Endodermal cell (in vitro differentiated cells): Measurements from ENCODE around the gene MRM2. TPM values are rescaled to one million over a fixed set of nuclear protein-coding genes. Genes with fewer than 3 reads are reported as not detected.
A peak's percentile ranks its signal among the peaks of the same experiment; 100 is the strongest.

Source experiments
- DNase-seq: peaks from one replicate; pipeline ENCODE4 v3.0.0-alpha.2; 2017
- H3K27ac ChIP-seq: 2 replicates; pipeline ENCODE4 v1.5.1; 2013; ENCODE audit warnings: mild to moderate bottlenecking, low read depth, low read length, moderate library complexity
- H3K27me3 ChIP-seq: 2 replicates; pipeline ENCODE4 v1.6.1; 2013; ENCODE audit warnings: mild to moderate bottlenecking, low read length, moderate library complexity; ENCODE audit not compliant: insufficient read depth, control insufficient read depth, poor library complexity, severe bottlenecking
- H3K36me3 ChIP-seq: 2 replicates; pipeline ENCODE4 v1.7.0; 2013; ENCODE audit warnings: mild to moderate bottlenecking, low read length, moderate library complexity; ENCODE audit not compliant: control insufficient read depth, insufficient read depth
- H3K4me1 ChIP-seq: one replicate; pipeline ENCODE4 v1.7.0; 2013; ENCODE audit warnings: low read length; ENCODE audit not compliant: control insufficient read depth, insufficient read depth
- H3K4me3 ChIP-seq: 2 replicates; pipeline ENCODE4 v1.5.1; 2013; ENCODE audit warnings: mild to moderate bottlenecking, low read length, moderate library complexity
- H3K9ac ChIP-seq: 2 replicates; pipeline ENCODE4 v1.6.1; 2013; ENCODE audit warnings: mild to moderate bottlenecking, low read length, moderate library complexity; ENCODE audit not compliant: poor library complexity, severe bottlenecking; ENCODE audit errors: extremely low read depth
- H3K9me3 ChIP-seq: 2 replicates; pipeline ENCODE4 v1.6.1; 2013; ENCODE audit warnings: mild to moderate bottlenecking, low read length, moderate library complexity; ENCODE audit not compliant: control insufficient read depth
- H3K27ac Mint-ChIP-seq: 2 replicates; pipeline ENCODE4 v1.8.0; 2020; ENCODE audit warnings: mixed read lengths
- H3K27me3 Mint-ChIP-seq: 2 replicates; pipeline ENCODE4 v1.8.0; 2021; ENCODE audit warnings: mild to moderate bottlenecking, mixed read lengths; ENCODE audit not compliant: insufficient read depth
- H3K36me3 Mint-ChIP-seq: 2 replicates; pipeline ENCODE4 v1.8.0; 2020; ENCODE audit warnings: low read depth, mixed read lengths
- H3K4me1 Mint-ChIP-seq: 2 replicates; pipeline ENCODE4 v1.8.0; 2020; ENCODE audit warnings: mixed read lengths
- H3K4me3 Mint-ChIP-seq: 2 replicates; pipeline ENCODE4 v1.8.0; 2020; ENCODE audit warnings: mild to moderate bottlenecking, moderate library complexity, mixed read lengths
- H3K9me3 Mint-ChIP-seq: 2 replicates; pipeline ENCODE4 v1.8.0; 2020; ENCODE audit warnings: mild to moderate bottlenecking, mixed read lengths
- CTCF ChIP-seq: fragments of 200-600 bp; sonication (generic); conservative IDR thresholded peaks from 2 replicates; pipeline ENCODE4 v1.5.0; 2021; ENCODE audit warnings: antibody characterized with exemption, mild to moderate bottlenecking
- WGBS, 2 experiments: methylation state at CpG; one replicate each; pipeline versions ENCODE4 v1.1.5 to v1.1.7; 2013; ENCODE audit warnings: missing lambda C conversion rate in 2 of 2, mixed read lengths in 1 of 2; ENCODE audit not compliant: insufficient coverage in 1 of 2, insufficient read length in 1 of 2; 5-methylcytosine and 5-hydroxymethylcytosine counted together
- total RNA-seq, 2 donors: library from RNA; stranded (reverse); fragmentation: NEBNext Ultra II Directional in 1 of 2; extraction: Animal tissue kit (Norgen Biotek cat#: 25700) in 1 of 2; gene quantifications; 2 replicates in 1 of 2; 3 replicates in 1 of 2; pipeline ENCODE4 v1.2.1, GENCODE V29; 2021

The MRM2 gene
- total RNA-seq, 2 donors from 2014 or later, result 38.9 TPM

- no peaks in the 10 kb centered on the region for H3K27me3 Mint-ChIP-seq
- H3K4me1 Mint-ChIP-seq, result no peaks in the 10 kb centered on the region
- no peak overlapping the region for H3K4me3 Mint-ChIP-seq
- Histone ChIP-seq H3K9me3 (no peaks in the 10 kb centered on the region), H3K27ac (no peak overlapping the region), H3K4me1 (no peaks in the 10 kb centered on the region), H3K9ac (no peak overlapping the region), H3K4me3 (no peak overlapping the region), H3K27me3 (no peaks in the 10 kb centered on the region), H3K36me3 (peaks cover 25% of the 10 kb centered on the region)
- 93 to 96% methylated on average over 10 to 16 of the region's 16 CpGs for WGBS, 2 experiments
- no peak for DNase-seq
- H3K36me3 Mint-ChIP-seq, result peaks cover 49% of the 10 kb centered on the region
- no peaks in the 10 kb centered on the region for H3K9me3 Mint-ChIP-seq
- TF ChIP-seq CTCF, result no peak
- peak overlapping the region; percentile 60 for H3K27ac Mint-ChIP-seq
Measured at GRCh38 chr7:2205036-2205780, 36.8 kb downstream of the MRM2 start.

- 94 to 96% methylated on average over 11 of the region's 11 CpGs for WGBS, 2 experiments
Measured at GRCh38 chr7:2204446-2204845, 37.6 kb downstream of the MRM2 start.

GRCh38 chr7:2203766-2204300, 38.2 kb downstream of the MRM2 start:
- H3K36me3 ChIP-seq, result peaks cover 33% of the 10 kb centered on the region
- no peak overlapping the region for H3K9ac ChIP-seq
- peak overlapping the region; percentile 52 for H3K27ac Mint-ChIP-seq
- no peak for TF ChIP-seq CTCF
- 83 to 89% methylated on average over 9 to 13 of the region's 13 CpGs for WGBS, 2 experiments
- no peaks in the 10 kb centered on the region for H3K9me3 Mint-ChIP-seq
- H3K27me3 ChIP-seq, result no peaks in the 10 kb centered on the region
- H3K27ac ChIP-seq, result no peak overlapping the region
- no peak overlapping the region for H3K4me3 Mint-ChIP-seq
- H3K4me1 ChIP-seq, result no peaks in the 10 kb centered on the region
- no peak for DNase-seq
- peaks cover 54% of the 10 kb centered on the region for H3K36me3 Mint-ChIP-seq
- no peaks in the 10 kb centered on the region for H3K9me3 ChIP-seq
- H3K4me1 Mint-ChIP-seq, result no peaks in the 10 kb centered on the region
- no peaks in the 10 kb centered on the region for H3K27me3 Mint-ChIP-seq
- H3K4me3 ChIP-seq, result no peak overlapping the region

More at GRCh38 chr7:2204446-2204845, 37.6 kb downstream of the MRM2 start:
- Mint-ChIP-seq H3K36me3 (peaks cover 51% of the 10 kb centered on the region), H3K27ac (peak overlapping the region; percentile 52), H3K4me3 (no peak overlapping the region), H3K9me3 (no peaks in the 10 kb centered on the region), H3K4me1 (no peaks in the 10 kb centered on the region), H3K27me3 (no peaks in the 10 kb centered on the region)
- no peaks in the 10 kb centered on the region for H3K27me3 ChIP-seq
- no peak overlapping the region for H3K27ac ChIP-seq
- DNase-seq, result no peak
- H3K9ac ChIP-seq, result no peak overlapping the region
- TF ChIP-seq CTCF, result no peak
- no peaks in the 10 kb centered on the region for H3K9me3 ChIP-seq
- no peak overlapping the region for H3K4me3 ChIP-seq
- peaks cover 26% of the 10 kb centered on the region for H3K36me3 ChIP-seq
- no peaks in the 10 kb centered on the region for H3K4me1 ChIP-seq
